Spleen (tissue), 11 donors: Measurements from ENCODE around the gene CACNA1C. TPM values are rescaled to one million over a fixed set of nuclear protein-coding genes. Genes with fewer than 3 reads are reported as not detected.

Experiments
- DNase-seq: peaks from one replicate; pipeline ENCODE4 v3.0.0-alpha.2; 2020
- H3K27ac ChIP-seq, 8 donors: fragments of 200-600 bp; sonication (generic) in 7 of 8; 1 replicate in 4 of 8; 2 replicates in 4 of 8; pipeline versions ENCODE4 v1.5.0 to v1.8.0; 2016 to 2021; ENCODE audit warnings: inconsistent platforms in 4 of 8, mild to moderate bottlenecking in 4 of 8, moderate library complexity in 1 of 8
- H3K27me3 ChIP-seq, 7 donors: fragments of 200-600 bp; sonication (generic) in 6 of 7; replicated peaks in 1 of 7; 1 replicate in 4 of 7; 2 replicates in 3 of 7; pipeline versions ENCODE4 v1.5.0 to v1.8.0; 2016 to 2021; ENCODE audit warnings: inconsistent platforms in 3 of 7, mild to moderate bottlenecking in 1 of 7
- H3K36me3 ChIP-seq, 6 donors: fragments of 200-600 bp; sonication (generic) in 5 of 6; 1 replicate in 4 of 6; 2 replicates in 2 of 6; pipeline versions ENCODE4 v1.5.0 to v1.8.0; 2016 to 2021; ENCODE audit warnings: inconsistent platforms in 2 of 6
- H3K4me1 ChIP-seq, 6 donors: fragments of 200-600 bp; sonication (generic) in 5 of 6; 1 replicate in 3 of 6; 2 replicates in 3 of 6; pipeline versions ENCODE4 v1.5.0 to v1.8.0; 2016 to 2021; ENCODE audit warnings: inconsistent platforms in 3 of 6
- H3K4me3 ChIP-seq, 8 donors: fragments of 200-600 bp; sonication (generic) in 7 of 8; 1 replicate in 4 of 8; 2 replicates in 4 of 8; pipeline versions ENCODE4 v1.5.0 to v1.8.0; 2016 to 2021; ENCODE audit warnings: inconsistent platforms in 4 of 8, mild to moderate bottlenecking in 4 of 8, moderate library complexity in 2 of 8
- H3K9me3 ChIP-seq, 8 donors: fragments of 200-600 bp; sonication (generic) in 7 of 8; 1 replicate in 4 of 8; 2 replicates in 4 of 8; pipeline versions ENCODE4 v1.5.0 to v1.8.0; 2016 to 2021; ENCODE audit warnings: inconsistent platforms in 4 of 8
- CTCF ChIP-seq, 11 experiments: fragments of 200-600 bp in 7 of 11; fragments of 450-650 bp in 4 of 11; sonication (generic) in 4 of 11; IDR thresholded peaks in 8 of 11; conservative IDR thresholded peaks in 3 of 11; 1 replicate in 7 of 11; 2 replicates in 4 of 11; pipeline versions ENCODE4 v1.4.0 to v1.8.0; 2016 to 2021; ENCODE audit warnings: antibody characterized with exemption in 11 of 11, inconsistent platforms in 4 of 11, mild to moderate bottlenecking in 1 of 11
- POLR2A ChIP-seq, 3 donors: fragments of 450-650 bp; IDR thresholded peaks; one replicate each; pipeline ENCODE4 v1.5.1; 2017; ENCODE audit warnings: antibody characterized with exemption in 3 of 3, mild to moderate bottlenecking in 1 of 3
- POLR2AphosphoS5 ChIP-seq, 3 donors: sonication (generic); formaldehyde crosslinking; IDR thresholded peaks; one replicate each; pipeline ENCODE4 v1.5.1; 2017; ENCODE audit warnings: antibody characterized with exemption in 3 of 3
- WGBS, 5 donors: extraction: QIAGEN DNeasy Blood & Tissue Kit in 3 of 5; methylation state at CpG; one replicate each; pipeline versions ENCODE4 v1.1.5 to v1.1.7; 2013 to 2018; 5-methylcytosine and 5-hydroxymethylcytosine counted together
- intact Hi-C: fragments of 100-400 bp; cut with DNase I; formaldehyde crosslinking; loops from one replicate; pipeline ENCODE4 v1.15.0; 2023; ENCODE audit warnings: low total_unique reads
- polyA plus RNA-seq, 3 donors: library from polyadenylated mRNA; stranded (reverse); fragments of 200-250 nt; gene quantifications; one replicate each; pipeline ENCODE4 v1.2.1, GENCODE V29; 2013
- total RNA-seq, 7 donors: library from RNA; depleted of rRNA in 3 of 7; stranded (reverse); fragments of >200 nt in 3 of 7; fragmentation: NEBNext Ultra II Directional in 4 of 7; extraction: Animal tissue kit (Norgen Biotek cat#: 25700) in 4 of 7; gene quantifications; one replicate each; pipeline versions ENCODE4 v1.1.0 to v1.2.1, GENCODE V29; 2016 to 2021
- donor health status: healthy with polysubstance abuse.
- donor health status: DM: no; HTN: no; CAD: no; lungs with moderate emphysema.
- donor health status: DM: no; HTN: no; CAD: no.
- donor health status: Bipolar disorder and iron deficiency.
- donor health status: healthy.
- donor health status: DM: no; HTN: no; CAD: no.
- donor health status: DM: yes; HTN: yes; CAD: no.

The CACNA1C gene
- total and polyA plus RNA-seq, 10 donors: 0.67 to 27.6 (median 18.4) TPM

GRCh38 chr12:2484141-2484776 lies 431.5 kb downstream of the CACNA1C start:
- Histone ChIP-seq H3K36me3 (no peaks in the 10 kb centered on the region), H3K4me1 (peaks cover 0 to 10% (median 0%) of the 10 kb centered on the region in 6 donors), H3K4me3 (no peak overlapping the region), H3K27ac (no peak overlapping the region), H3K9me3 (no peaks in the 10 kb centered on the region), H3K27me3 (peaks cover 0 to 4% (median 0%) of the 10 kb centered on the region in 7 donors)
- no peak for DNase-seq
- 81 to 89% (median 86%) methylated on average over 13 of the region's 13 CpGs for WGBS, 5 donors
- intact Hi-C loops: no loop called here
- no peak for TF ChIP-seq CTCF (IDR thresholded peaks at IDR 0.05 in 8 of 11, conservative IDR thresholded peaks at IDR 0.05 in 3 of 11)

DNA sequence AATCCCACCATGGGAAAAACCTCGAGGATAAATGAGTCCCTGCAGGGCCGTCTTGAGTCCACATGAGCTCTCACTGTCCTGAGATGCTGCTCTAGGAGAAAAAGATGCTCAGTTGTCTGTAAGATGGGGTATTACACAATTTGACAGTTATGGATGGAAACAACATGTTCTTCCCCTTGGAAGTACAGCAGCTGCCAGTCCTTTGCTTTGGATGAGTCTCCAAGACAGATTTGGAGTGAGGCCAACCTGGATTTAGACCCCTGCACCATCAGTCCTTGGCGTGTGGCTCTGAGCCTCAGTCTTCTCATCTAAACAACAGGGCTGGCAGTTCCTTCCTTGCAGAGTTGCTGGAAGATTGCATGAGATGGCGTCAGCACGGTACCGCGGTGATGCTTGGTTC lies 432.9 kb downstream of the CACNA1C start:
- H3K4me1 ChIP-seq: peaks cover 0 to 4% (median 0%) of the 10 kb centered on the region in 6 donors
- no peak overlapping the region for H3K27ac ChIP-seq
- 86 to 94% (median 91%) methylated on average over 7 of the region's 7 CpGs for WGBS, 5 donors
- no peaks in the 10 kb centered on the region for H3K36me3 ChIP-seq
- no peak for DNase-seq
- no peaks in the 10 kb centered on the region for H3K9me3 ChIP-seq
- no peak for TF ChIP-seq CTCF (IDR thresholded peaks at IDR 0.05 in 8 of 11, conservative IDR thresholded peaks at IDR 0.05 in 3 of 11)
- no peak for TF ChIP-seq POLR2AphosphoS5 (IDR thresholded peaks at IDR 0.05)
- no peak for TF ChIP-seq POLR2A (IDR thresholded peaks at IDR 0.05)
- H3K27me3 ChIP-seq: no peaks in the 10 kb centered on the region
- intact Hi-C loops: no loop called here
- H3K4me3 ChIP-seq: no peak overlapping the region

- no peaks in the 10 kb centered on the region for H3K9me3 ChIP-seq
- no peak overlapping the region for H3K27ac ChIP-seq
- no peak for DNase-seq
- peaks cover 0 to 11% (median 3%) of the 10 kb centered on the region in 6 donors for H3K4me1 ChIP-seq
- TF ChIP-seq CTCF (IDR thresholded peaks at IDR 0.05 in 8 of 11, conservative IDR thresholded peaks at IDR 0.05 in 3 of 11): no peak
- TF ChIP-seq POLR2A (IDR thresholded peaks at IDR 0.05): no peak
- TF ChIP-seq POLR2AphosphoS5 (IDR thresholded peaks at IDR 0.05): no peak
- H3K4me3 ChIP-seq: no peak overlapping the region
- no peaks in the 10 kb centered on the region for H3K27me3 ChIP-seq
- WGBS, 5 donors: 63 to 78% (median 69%) methylated on average over 5 of the region's 5 CpGs
- intact Hi-C loops: no loop called here
- H3K36me3 ChIP-seq: no peaks in the 10 kb centered on the region
These were observed 434.0 kb downstream of the CACNA1C start for GRCh38 chr12:2486796-2487195.

DNA sequence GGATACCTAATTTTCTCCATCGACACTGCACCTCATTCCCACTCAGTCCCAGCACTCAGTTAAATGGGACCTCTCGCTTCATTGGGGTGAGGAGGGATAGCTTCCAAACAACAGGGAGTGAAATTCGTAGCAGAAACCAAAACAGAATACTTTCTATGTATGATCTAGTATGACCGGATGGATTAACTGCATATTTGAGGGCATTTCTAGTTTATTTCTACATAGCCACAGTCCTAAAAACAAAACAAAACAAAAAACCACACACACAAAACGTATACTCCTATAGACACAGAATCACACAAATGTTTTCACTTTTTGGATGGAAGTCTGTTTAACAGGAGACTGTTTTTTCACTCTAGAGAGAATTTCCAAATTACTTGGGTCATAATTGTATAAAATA lies 434.5 kb downstream of the CACNA1C start:
- H3K36me3 ChIP-seq: no peaks in the 10 kb centered on the region
- 84 to 90% (median 87%) methylated on average over 5 of the region's 5 CpGs for WGBS, 5 donors
- no peak overlapping the region for H3K4me3 ChIP-seq
- no peak for DNase-seq
- H3K27me3 ChIP-seq: no peaks in the 10 kb centered on the region
- no peak for TF ChIP-seq POLR2A (IDR thresholded peaks at IDR 0.05)
- TF ChIP-seq POLR2AphosphoS5 (IDR thresholded peaks at IDR 0.05): no peak
- TF ChIP-seq CTCF (IDR thresholded peaks at IDR 0.05 in 8 of 11, conservative IDR thresholded peaks at IDR 0.05 in 3 of 11): no peak
- H3K27ac ChIP-seq: no peak overlapping the region
- H3K4me1 ChIP-seq: peaks cover 0 to 16% (median 6%) of the 10 kb centered on the region in 6 donors
- intact Hi-C loops: no loop called here
- no peaks in the 10 kb centered on the region for H3K9me3 ChIP-seq
